ENCODE results near the gene LPO. TPM values are rescaled to one million over a fixed set of nuclear protein-coding genes. Genes with fewer than 3 reads are reported as not detected.
A peak's percentile ranks its signal among the peaks of the same experiment; 100 is the strongest.

The LPO gene
- total and polyA plus RNA-seq, 2 experiments from 2014 or later: not detected

GRCh38 chr17:58300336-58300735 is 62.0 kb downstream of the LPO start:
- H3K9me3 ChIP-seq (ENCODE audit: low read depth): no peaks in the 10 kb centered on the region

GRCh38 chr17:58301504-58302150 is 63.2 kb downstream of the LPO start:
- H3K27ac ChIP-seq: no peak overlapping the region
- no peak overlapping the region for H3K4me3 ChIP-seq
- DNase-seq (ENCODE audit: low read depth in 1 of 2, low spot score in 1 of 2): no peak
- H3K27me3 ChIP-seq: no peaks in the 10 kb centered on the region
- TF ChIP-seq CTCF (IDR thresholded peaks at IDR 0.05; ENCODE audit: low read depth, low read length): no peak
- H3K4me1 ChIP-seq (ENCODE audit: low read depth): no peaks in the 10 kb centered on the region
- no peaks in the 10 kb centered on the region for H3K9me3 ChIP-seq (ENCODE audit: low read depth)
- H3K36me3 ChIP-seq: no peaks in the 10 kb centered on the region

More at GRCh38 chr17:58300336-58300735, 62.0 kb downstream of the LPO start:
- no peak overlapping the region for H3K4me3 ChIP-seq
- peaks cover 3% of the 10 kb centered on the region for H3K27me3 ChIP-seq
- no peaks in the 10 kb centered on the region for H3K4me1 ChIP-seq (ENCODE audit: low read depth)
- no peak for DNase-seq (ENCODE audit: low read depth in 1 of 2, low spot score in 1 of 2)
- TF ChIP-seq CTCF (IDR thresholded peaks at IDR 0.05; ENCODE audit: low read depth, low read length): no peak
- H3K36me3 ChIP-seq: no peaks in the 10 kb centered on the region
- H3K27ac ChIP-seq: no peak overlapping the region

GRCh38 chr17:58302171-58302918 is 64.0 kb downstream of the LPO start:
- no peaks in the 10 kb centered on the region for H3K9me3 ChIP-seq (ENCODE audit: low read depth)
- H3K36me3 ChIP-seq: no peaks in the 10 kb centered on the region
- no peak for DNase-seq (ENCODE audit: low read depth in 1 of 2, low spot score in 1 of 2)
- no peak for TF ChIP-seq CTCF (IDR thresholded peaks at IDR 0.05; ENCODE audit: low read depth, low read length)
- no peaks in the 10 kb centered on the region for H3K27me3 ChIP-seq
- no peak overlapping the region for H3K27ac ChIP-seq
- no peaks in the 10 kb centered on the region for H3K4me1 ChIP-seq (ENCODE audit: low read depth)
- H3K4me3 ChIP-seq: no peak overlapping the region

GRCh38 chr17:58302919-58303585 is 64.7 kb downstream of the LPO start:
- no peaks in the 10 kb centered on the region for H3K36me3 ChIP-seq
- no peaks in the 10 kb centered on the region for H3K4me1 ChIP-seq (ENCODE audit: low read depth)
- H3K27me3 ChIP-seq: no peaks in the 10 kb centered on the region
- no peak overlapping the region for H3K4me3 ChIP-seq
- H3K9me3 ChIP-seq (ENCODE audit: low read depth): no peaks in the 10 kb centered on the region
- no peak overlapping the region for H3K27ac ChIP-seq
- TF ChIP-seq CTCF (IDR thresholded peaks at IDR 0.05; ENCODE audit: low read depth, low read length): no peak
- no peak for DNase-seq (ENCODE audit: low read depth in 1 of 2, low spot score in 1 of 2)

- H3K27ac ChIP-seq: no peak overlapping the region
- H3K9me3 ChIP-seq (ENCODE audit: low read depth): no peaks in the 10 kb centered on the region
- H3K4me1 ChIP-seq (ENCODE audit: low read depth): no peaks in the 10 kb centered on the region
- peak; percentile 89 for TF ChIP-seq CTCF (IDR thresholded peaks at IDR 0.05; ENCODE audit: low read depth, low read length)
- no peaks in the 10 kb centered on the region for H3K36me3 ChIP-seq
- no peak overlapping the region for H3K4me3 ChIP-seq
- no peaks in the 10 kb centered on the region for H3K27me3 ChIP-seq
- DNase-seq (ENCODE audit: low read depth in 1 of 2, low spot score in 1 of 2): peak; percentile 61 to 63
Measured at GRCh38 chr17:58303971-58304749, 65.8 kb downstream of the LPO start.

All from cardiac muscle cell (in vitro differentiated cells and primary cell).